D721Med (cell line): ENCODE results near the gene SDR42E2.

Experiments
- DNase-seq: peaks from one replicate; pipeline ENCODE4 v3.0.0; 2011; ENCODE audit warnings: low spot score; ENCODE audit not compliant: insufficient read length
- FAIRE-seq: peaks from 2 replicates; lab custom pipeline; 2011; peaks lifted over from hg19 to GRCh38; lab: Jason Lieb, UNC
- CTCF ChIP-seq: IDR thresholded peaks from 2 replicates; pipeline ENCODE4 v1.5.1; 2012; ENCODE audit warnings: mild to moderate bottlenecking, control low read depth; ENCODE audit not compliant: insufficient read depth; ENCODE audit errors: missing control alignments

The SDR42E2 gene

GRCh38 chr16:22186517-22186916, 24.2 kb downstream of the SDR42E2 start:
- no peak for DNase-seq
- TF ChIP-seq CTCF: no peak
- no peak for FAIRE-seq

GRCh38 chr16:22188267-22188594, 25.9 kb downstream of the SDR42E2 start:
- no peak for FAIRE-seq
- no peak for TF ChIP-seq CTCF
- DNase-seq: no peak

GRCh38 chr16:22188595-22189442, 26.5 kb downstream of the SDR42E2 start:
- FAIRE-seq (no peak), DNase-seq (no peak)
- peak; percentile 85 for TF ChIP-seq CTCF

- no peak for TF ChIP-seq CTCF
- DNase-seq (no peak), FAIRE-seq (no peak)
These were observed 27.3 kb downstream of the SDR42E2 start for GRCh38 chr16:22189473-22190080.

- TF ChIP-seq CTCF: no peak
- FAIRE-seq (no peak), DNase-seq (peak; percentile 36)
These were observed 27.9 kb downstream of the SDR42E2 start for GRCh38 chr16:22190081-22190775.

GRCh38 chr16:22190776-22191531, 28.6 kb downstream of the SDR42E2 start:
- no peak for TF ChIP-seq CTCF
- FAIRE-seq (no peak), DNase-seq (peak; percentile 45)
